WTC11 (cell line): ENCODE measurements around the gene CSF1R. TPM values are rescaled to one million over a fixed set of nuclear protein-coding genes. Genes with fewer than 3 reads are reported as not detected.

Experiments used
- ATAC-seq: fragments of 200-7000 bp; cut with Tn5 transposase; 2 replicates; pipeline ENCODE4 v1.10.0; 2021; ENCODE audit warnings: mild to moderate bottlenecking, moderate library complexity
- CTCF ChIA-PET: fragments of 300-600 bp; sonication (Branson Sonifier 250); formaldehyde crosslinking; loops from one replicate; lab custom pipeline; 2021; ENCODE audit warnings: antibody characterized with exemption; lab: Charles Lee
- POLR2A ChIA-PET: fragments of 350-600 bp; sonication (Branson Sonifier 250); formaldehyde crosslinking; loops from one replicate; lab custom pipeline; 2021; ENCODE audit warnings: antibody characterized with exemption; lab: Charles Lee
- DNase-seq: peaks from one replicate; pipeline ENCODE4 v3.0.0; 2021; ENCODE audit warnings: low spot score
- H3K27ac Mint-ChIP-seq: 2 replicates; pipeline ENCODE4 v1.8.0; 2021; ENCODE audit warnings: mixed read lengths
- H3K27me3 Mint-ChIP-seq: 2 replicates; pipeline ENCODE4 v1.8.0; 2021; ENCODE audit warnings: low read depth, mild to moderate bottlenecking, moderate library complexity, mixed read lengths
- H3K36me3 Mint-ChIP-seq: 2 replicates; pipeline ENCODE4 v1.8.0; 2021; ENCODE audit warnings: mixed read lengths
- H3K4me1 Mint-ChIP-seq: 2 replicates; pipeline ENCODE4 v1.8.0; 2022; ENCODE audit warnings: mixed read lengths
- H3K4me3 Mint-ChIP-seq: 2 replicates; pipeline ENCODE4 v1.8.0; 2021; ENCODE audit warnings: mild to moderate bottlenecking, moderate library complexity, mixed read lengths
- H3K9me3 Mint-ChIP-seq: 2 replicates; pipeline ENCODE4 v1.8.0; 2021; ENCODE audit warnings: mixed read lengths
- ATF1 ChIP-seq: sonication (generic); formaldehyde crosslinking; IDR thresholded peaks from 2 replicates; pipeline ENCODE4 v1.8.1; 2023; ENCODE audit warnings: mild to moderate bottlenecking, moderate library complexity, missing genetic modification reagents
- E2F1 ChIP-seq: sonication (generic); formaldehyde crosslinking; IDR thresholded peaks from 2 replicates; pipeline ENCODE4 v1.8.0; 2022; ENCODE audit warnings: mild to moderate bottlenecking, missing genetic modification reagents
- FOXJ3 ChIP-seq: sonication (generic); formaldehyde crosslinking; IDR thresholded peaks from 2 replicates; pipeline ENCODE4 v1.9.0; 2021; ENCODE audit warnings: missing genetic modification reagents, mild to moderate bottlenecking, borderline replicate concordance
- FOXP1 ChIP-seq: sonication (generic); formaldehyde crosslinking; IDR thresholded peaks from 2 replicates; pipeline ENCODE4 v1.8.0; 2022; ENCODE audit warnings: missing genetic modification reagents, mild to moderate bottlenecking, moderate library complexity, borderline replicate concordance
- FOXP4 ChIP-seq: sonication (generic); formaldehyde crosslinking; IDR thresholded peaks from 2 replicates; pipeline ENCODE4 v1.8.0; 2022; ENCODE audit warnings: mild to moderate bottlenecking, missing genetic modification reagents
- HMGA2 ChIP-seq: fragments of 250-450 bp; sonication (Bioruptor Pico); IDR thresholded peaks from 2 replicates; pipeline ENCODE4 v1.4.0; 2021; ENCODE audit warnings: mild to moderate bottlenecking, moderate library complexity
- KAT7 ChIP-seq: sonication (generic); formaldehyde crosslinking; IDR thresholded peaks from 2 replicates; pipeline ENCODE4 v1.8.1; 2023; ENCODE audit warnings: missing genetic modification reagents, mild to moderate bottlenecking, borderline replicate concordance
- MYBL2 ChIP-seq: sonication (generic); formaldehyde crosslinking; IDR thresholded peaks from 2 replicates; pipeline ENCODE4 v1.8.1; 2023; ENCODE audit warnings: mild to moderate bottlenecking, moderate library complexity, missing genetic modification reagents
- PRRX2 ChIP-seq: fragments of 250-450 bp; sonication (Bioruptor Pico); IDR thresholded peaks from 2 replicates; pipeline ENCODE4 v1.8.0; 2021; ENCODE audit warnings: mild to moderate bottlenecking
- RELA ChIP-seq: sonication (generic); formaldehyde crosslinking; IDR thresholded peaks from 2 replicates; pipeline ENCODE4 v1.8.1; 2022; ENCODE audit warnings: missing genetic modification reagents, mild to moderate bottlenecking, borderline replicate concordance
- ZNF138 ChIP-seq: sonication (generic); formaldehyde crosslinking; conservative IDR thresholded peaks from 2 replicates; pipeline ENCODE4 v1.8.1; 2022; ENCODE audit warnings: mild to moderate bottlenecking, moderate library complexity, missing genetic modification reagents
- ZNF281 ChIP-seq: sonication (generic); formaldehyde crosslinking; IDR thresholded peaks from 2 replicates; pipeline ENCODE4 v1.8.0; 2023; ENCODE audit warnings: mild to moderate bottlenecking, missing genetic modification reagents
- ZNF396 ChIP-seq: fragments of 250-450 bp; sonication (Bioruptor Pico); IDR thresholded peaks from 2 replicates; pipeline ENCODE4 v1.8.0; 2021; ENCODE audit warnings: mild to moderate bottlenecking, moderate library complexity, borderline replicate concordance
- ZNF532 ChIP-seq: fragments of 250-450 bp; sonication (Bioruptor Pico); IDR thresholded peaks from 2 replicates; pipeline ENCODE4 v1.9.0; 2021; ENCODE audit warnings: mild to moderate bottlenecking, borderline replicate concordance
- ZNF671 ChIP-seq: fragments of 250-450 bp; sonication (Bioruptor Pico); IDR thresholded peaks from 2 replicates; pipeline ENCODE4 v1.8.0; 2021; ENCODE audit warnings: mild to moderate bottlenecking
- total RNA-seq: library from RNA; stranded (reverse); gene quantifications from 3 replicates; pipeline ENCODE4 v1.2.3, GENCODE V29; 2021
- TF ChIP-seq, protein P1 (sequence below): sonication (generic); formaldehyde crosslinking; IDR thresholded peaks from 2 replicates; pipeline ENCODE4 v1.8.1; 2022; ENCODE audit warnings: missing genetic modification reagents, borderline replicate concordance

Gene CSF1R
- total RNA-seq, 1 experiment from 2014 or later, result 0.20 TPM

DNA sequence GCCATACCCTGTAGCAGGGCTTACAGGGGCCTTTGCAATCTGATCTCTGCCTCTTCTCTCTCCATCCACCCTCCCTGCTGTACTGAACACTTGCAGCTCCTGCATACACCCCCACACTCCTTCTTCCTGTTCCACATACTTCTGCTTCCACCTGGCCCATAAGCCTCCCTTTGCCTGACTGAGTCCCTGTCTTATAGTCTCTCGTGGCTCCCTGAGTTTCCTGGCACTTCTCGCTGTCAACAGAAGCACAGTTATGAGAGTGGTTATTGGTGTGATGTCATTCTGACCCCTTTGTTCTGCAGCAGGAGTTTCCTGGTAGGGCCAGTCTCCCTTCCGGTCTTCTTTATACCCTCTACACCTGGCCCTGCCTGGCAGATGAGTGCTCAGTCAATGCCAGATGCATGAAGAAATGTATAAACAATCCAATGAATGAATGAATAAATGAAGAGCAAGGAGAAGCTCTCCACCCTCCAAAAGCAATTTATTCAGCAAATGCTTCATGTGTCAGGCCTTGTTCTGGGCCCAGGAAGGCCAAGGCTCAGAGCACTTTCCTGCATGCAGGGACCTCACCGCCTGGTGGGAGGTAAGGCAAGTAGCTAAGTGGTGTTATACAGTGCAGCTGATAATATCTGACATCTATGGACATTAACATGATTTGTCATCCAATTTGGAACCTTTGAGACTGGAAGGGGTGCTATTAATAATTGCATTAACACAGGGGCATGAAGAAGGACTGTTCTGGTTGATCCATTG lies 20.5 kb upstream of the CSF1R start:
- CTCF ChIA-PET, result interaction anchor here (0.8 to 1.5 kb wide), 3 partner anchors 16 to 69 kb away, joined by 3 read pairs; no protein-coding TSS in a partner anchor
- Mint-ChIP-seq H3K27me3 (no peaks in the 10 kb centered on the region), H3K4me1 (0 out of 2 replicates have a peak, but pooled peaks cover 2% of the 10 kb centered on the region)
- DNase-seq, result no peak
- TF ChIP-seq ZNF281, result no peak
- no peak for TF ChIP-seq HMGA2
- TF ChIP-seq FOXJ3 (CRISPR knock-in tag), result no peak
- TF ChIP-seq FOXP4 (CRISPR knock-in tag), result no peak
- no peak for TF ChIP-seq ZNF532 (CRISPR knock-in tag)
- no peak for TF ChIP-seq ATF1 (CRISPR knock-in tag)
- no peak for TF ChIP-seq ZNF396 (CRISPR knock-in tag)
- no peak for TF ChIP-seq KAT7
- no peak for TF ChIP-seq FOXP1 (CRISPR knock-in tag)
- no peak for TF ChIP-seq ZNF138
- no peak for TF ChIP-seq E2F1 (CRISPR knock-in tag)
- TF ChIP-seq PRRX2 (CRISPR knock-in tag), result no peak
- TF ChIP-seq, protein P1, sequence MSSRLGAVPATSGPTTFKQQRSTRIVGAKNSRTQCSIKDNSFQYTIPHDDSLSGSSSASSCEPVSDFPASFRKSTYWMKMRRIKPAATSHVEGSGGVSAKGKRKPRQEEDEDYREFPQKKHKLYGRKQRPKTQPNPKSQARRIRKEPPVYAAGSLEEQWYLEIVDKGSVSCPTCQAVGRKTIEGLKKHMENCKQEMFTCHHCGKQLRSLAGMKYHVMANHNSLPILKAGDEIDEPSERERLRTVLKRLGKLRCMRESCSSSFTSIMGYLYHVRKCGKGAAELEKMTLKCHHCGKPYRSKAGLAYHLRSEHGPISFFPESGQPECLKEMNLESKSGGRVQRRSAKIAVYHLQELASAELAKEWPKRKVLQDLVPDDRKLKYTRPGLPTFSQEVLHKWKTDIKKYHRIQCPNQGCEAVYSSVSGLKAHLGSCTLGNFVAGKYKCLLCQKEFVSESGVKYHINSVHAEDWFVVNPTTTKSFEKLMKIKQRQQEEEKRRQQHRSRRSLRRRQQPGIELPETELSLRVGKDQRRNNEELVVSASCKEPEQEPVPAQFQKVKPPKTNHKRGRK (CRISPR knock-in tag), result no peak
- TF ChIP-seq MYBL2 (CRISPR knock-in tag), result no peak
- TF ChIP-seq RELA, result no peak
- no peak for TF ChIP-seq ZNF671 (CRISPR knock-in tag)
- TF ChIP-seq, all 79 proteins: peak for 0
- POLR2A ChIA-PET, result no interaction called here
- H3K4me3 Mint-ChIP-seq, result no peak overlapping the region
- ATAC-seq, result no peak
- no peak overlapping the region; the same call in 1 of the 2 replicates for H3K27ac Mint-ChIP-seq
- no peaks in the 10 kb centered on the region for H3K9me3 Mint-ChIP-seq
- no peaks in the 10 kb centered on the region for H3K36me3 Mint-ChIP-seq
